OCI-LY7 (cell line): ENCODE measurements around the gene LIAS. TPM values are rescaled to one million over a fixed set of nuclear protein-coding genes. Genes with fewer than 3 reads are reported as not detected.
A peak's percentile ranks its signal among the peaks of the same experiment; 100 is the strongest.

Experiments
- BruUV-seq: library from RNA; stranded (reverse); fragments of 400-500 nt; replicated peaks from 2 replicates; lab custom pipeline; 2021; lab: Mats Ljungman, UMichigan
- CTCF ChIA-PET: fragments of 300-600 bp; sonication (Branson Sonifier 250); formaldehyde crosslinking; loops from one replicate; lab custom pipeline; 2022; ENCODE audit warnings: antibody characterized with exemption; ENCODE audit not compliant: unreplicated experiment; lab: Charles Lee
- POLR2A ChIA-PET: fragments of 300-600 bp; sonication (Branson Sonifier 250); formaldehyde crosslinking; loops from one replicate; lab custom pipeline; 2022; ENCODE audit warnings: antibody characterized with exemption; lab: Charles Lee
- DNase-seq: peaks from one replicate; pipeline ENCODE4 v3.0.0-alpha.2; 2015; ENCODE audit warnings: low spot score
- H2AFZ ChIP-seq: fragments of 200-600 bp; sonication (generic), shearing (Covaris generic); 2 replicates; pipeline ENCODE4 v1.6.1; 2014; ENCODE audit warnings: mild to moderate bottlenecking, antibody characterized with exemption, low read length, moderate library complexity
- H3K27ac ChIP-seq: fragments of 200-600 bp; sonication (generic); 2 replicates; pipeline ENCODE4 v1.5.1; 2014; ENCODE audit warnings: mixed run types, low read depth, mild to moderate bottlenecking, moderate library complexity, low read length, inconsistent platforms; ENCODE audit not compliant: poor library complexity, severe bottlenecking
- H3K36me3 ChIP-seq: fragments of 200-600 bp; sonication (generic); 2 replicates; pipeline ENCODE4 v1.6.1; 2014; ENCODE audit warnings: mild to moderate bottlenecking, antibody characterized with exemption, low read length, moderate library complexity, mixed read lengths; ENCODE audit not compliant: insufficient read depth
- H3K4me1 ChIP-seq: fragments of 200-600 bp; sonication (generic); 2 replicates; pipeline ENCODE4 v1.5.1; 2014; ENCODE audit warnings: mild to moderate bottlenecking, low read length; ENCODE audit not compliant: insufficient read depth, poor library complexity, severe bottlenecking
- H3K4me2 ChIP-seq: fragments of 200-600 bp; sonication (generic); 2 replicates; pipeline ENCODE4 v1.6.1; 2014; ENCODE audit warnings: mild to moderate bottlenecking, low read length
- H3K4me3 ChIP-seq: fragments of 200-600 bp; sonication (generic); 2 replicates; pipeline ENCODE4 v1.5.1; 2014; ENCODE audit warnings: mild to moderate bottlenecking, low read depth, low read length; ENCODE audit not compliant: poor library complexity, severe bottlenecking
- H3K79me2 ChIP-seq: fragments of 200-600 bp; sonication (generic); 2 replicates; pipeline ENCODE4 v1.6.1; 2016; ENCODE audit warnings: low read depth, mild to moderate bottlenecking, low read length, moderate library complexity, mixed read lengths; ENCODE audit not compliant: insufficient read depth
- H3K9me2 ChIP-seq: fragments of 200-600 bp; sonication (generic); 2 replicates; pipeline ENCODE4 v1.6.1; 2016; ENCODE audit warnings: mild to moderate bottlenecking, low read length, mixed read lengths; ENCODE audit not compliant: insufficient read depth
- H3K9me3 ChIP-seq: fragments of 200-600 bp; sonication (generic); 2 replicates; pipeline ENCODE4 v1.6.1; 2014; ENCODE audit warnings: mild to moderate bottlenecking, mixed run types, low read length, mixed read lengths
- H4K20me1 ChIP-seq: fragments of 200-600 bp; sonication (generic); 2 replicates; pipeline ENCODE4 v1.6.1; 2014; ENCODE audit warnings: mild to moderate bottlenecking, antibody characterized with exemption, low read length, moderate library complexity, mixed read lengths; ENCODE audit not compliant: insufficient read depth
- CTCF ChIP-seq: fragments of 200-600 bp; sonication (generic); conservative IDR thresholded peaks from 2 replicates; pipeline ENCODE4 v1.5.1; 2014; ENCODE audit warnings: mild to moderate bottlenecking, antibody characterized with exemption, low read length, moderate library complexity, mixed read lengths
- intact Hi-C: fragments of 100-400 bp; cut with micrococcal nuclease; formaldehyde crosslinking; loops from one replicate; pipeline ENCODE4 v1.10.0; 2022; ENCODE audit not compliant: unreplicated experiment
- microRNA-seq: library from miRNA; unstranded; fragments of <30 nt; microRNA quantifications from one replicate; pipeline ENCODE4 v1.2.0, GENCODE V29; 2022; ENCODE audit warnings: borderline replicate concordance
- small RNA-seq: library from RNA; depleted of rRNA; stranded (forward); fragments of <200 nt; gene quantifications from one replicate; pipeline ENCODE3, GENCODE V24; 2014
- total RNA-seq, 2 experiments: library from RNA; depleted of rRNA in 1 of 2; stranded (reverse); fragments of >200 nt in 1 of 2; shearing (Covaris generic) in 1 of 2; gene quantifications; 2 replicates each; pipeline ENCODE4 v1.2.3, GENCODE V29; 2014 to 2022

Gene LIAS
- total RNA-seq, 2 experiments from 2014 or later = 12.7 to 28.3 TPM

DNA sequence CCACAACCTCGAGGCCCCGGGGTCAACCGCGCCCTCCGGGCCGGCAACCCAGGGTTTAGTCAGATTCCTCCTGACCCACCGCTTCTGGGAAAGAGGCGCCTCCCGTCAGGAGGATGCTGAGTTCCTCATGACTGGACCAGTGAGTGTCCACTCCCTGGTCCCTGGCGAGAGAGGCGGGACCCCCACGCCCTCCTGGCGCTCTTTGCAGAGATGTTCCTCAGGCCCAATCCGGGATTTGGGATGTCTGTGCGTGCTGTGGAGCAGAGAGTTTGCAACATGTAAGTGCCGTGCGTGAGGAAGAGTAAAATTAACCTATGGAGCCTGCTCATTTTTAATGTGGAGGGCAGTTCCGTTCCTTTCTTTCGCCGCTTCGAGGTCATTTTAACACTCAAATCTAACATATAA lies 69.2 kb downstream of the LIAS start:
- H3K4me1 ChIP-seq = peaks cover 16% of the 10 kb centered on the region
- intact Hi-C loops = loop anchor here (5.0 to 10.0 kb wide), 3 partner anchors 56 to 777 kb away; partner anchors contain the start of gene SMIM14
- no peaks in the 10 kb centered on the region for H3K36me3 ChIP-seq
- H2AFZ ChIP-seq = peak overlapping the region; percentile 71
- CTCF ChIA-PET = no interaction called here
- H4K20me1 ChIP-seq = no peaks in the 10 kb centered on the region
- H3K27ac ChIP-seq = no peak overlapping the region
- peaks cover 12% of the 10 kb centered on the region; the same call in 1 of the 2 replicates for H3K79me2 ChIP-seq
- POLR2A ChIA-PET = interaction anchor here (0.6 to 1.0 kb wide), 4 partner anchors 19 to 707 kb away, joined by 3 to 4 read pairs (median 3); partner anchors contain the start of gene UBE2K
- H3K9me2 ChIP-seq = no peaks in the 10 kb centered on the region
- peak; percentile 4 for DNase-seq
- TF ChIP-seq CTCF = no peak; the same call in 1 of the 2 replicates
- peak overlapping the region; percentile 80 for H3K4me3 ChIP-seq
- BruUV-seq = no TSS peak
- no peaks in the 10 kb centered on the region for H3K9me3 ChIP-seq
- H3K4me2 ChIP-seq = peak overlapping the region; percentile 96

Small RNA genes lying within 50 kb of the gene (microRNA-seq; reads per million reads assigned to microRNA genes)
- not detected for gene MIR5591

Small RNA genes lying within 50 kb of the gene (small RNA-seq; reads per million reads assigned to genes)
- gene MIR5591 (not detected), gene RF00019 (not detected)

Other genes with a start within 250 kb of the LIAS start
- 72.7 and 91.0 TPM in 2 replicates for gene RFC1, start 92.7 kb upstream of the LIAS start, total RNA-seq (2014; rRNA removed; shearing (Covaris generic))
- gene RFC1, start 92.7 kb upstream of the LIAS start, total RNA-seq (2022) = 129 and 135 TPM in 2 replicates
- gene KLB, start 52.1 kb upstream of the LIAS start, total RNA-seq (2014; rRNA removed; shearing (Covaris generic)) = not detected in 2 replicates
- gene KLB, start 52.1 kb upstream of the LIAS start, total RNA-seq (2022) = not detected in 2 replicates
- gene RPL9, start 134 bp upstream of the LIAS start, total RNA-seq (2014; rRNA removed; shearing (Covaris generic)) = 2,571 and 3,860 TPM in 2 replicates
- gene RPL9, start 134 bp upstream of the LIAS start, total RNA-seq (2022) = 1,698 and 1,735 TPM in 2 replicates
- 8.1 and 9.8 TPM in 2 replicates for gene UGDH, start 68.4 kb downstream of the LIAS start, total RNA-seq (2014; rRNA removed; shearing (Covaris generic))
- gene UGDH, start 68.4 kb downstream of the LIAS start, total RNA-seq (2022) = 28.6 and 33.6 TPM in 2 replicates
- 0.03 TPM in 1 of 2 replicates, not detected in the other for gene SMIM14, start 179.8 kb downstream of the LIAS start, total RNA-seq (2014; rRNA removed; shearing (Covaris generic))
- gene SMIM14, start 179.8 kb downstream of the LIAS start, total RNA-seq (2022) = 1.1 and 1.8 TPM in 2 replicates
- 20.8 and 47.7 TPM in 2 replicates for gene UBE2K, start 239.1 kb downstream of the LIAS start, total RNA-seq (2014; rRNA removed; shearing (Covaris generic))
- gene UBE2K, start 239.1 kb downstream of the LIAS start, total RNA-seq (2022) = 88.0 and 93.8 TPM in 2 replicates